GM21381 (cell line): ENCODE results near the gene RIC8B.

ENCODE experiments used
- ATAC-seq: cut with Tn5 transposase; IDR thresholded peaks from one replicate; pipeline ENCODE4 v1.9.1; 2021; ENCODE audit warnings: mild to moderate bottlenecking, moderate library complexity; ENCODE audit not compliant: unreplicated experiment

The RIC8B gene

DNA sequence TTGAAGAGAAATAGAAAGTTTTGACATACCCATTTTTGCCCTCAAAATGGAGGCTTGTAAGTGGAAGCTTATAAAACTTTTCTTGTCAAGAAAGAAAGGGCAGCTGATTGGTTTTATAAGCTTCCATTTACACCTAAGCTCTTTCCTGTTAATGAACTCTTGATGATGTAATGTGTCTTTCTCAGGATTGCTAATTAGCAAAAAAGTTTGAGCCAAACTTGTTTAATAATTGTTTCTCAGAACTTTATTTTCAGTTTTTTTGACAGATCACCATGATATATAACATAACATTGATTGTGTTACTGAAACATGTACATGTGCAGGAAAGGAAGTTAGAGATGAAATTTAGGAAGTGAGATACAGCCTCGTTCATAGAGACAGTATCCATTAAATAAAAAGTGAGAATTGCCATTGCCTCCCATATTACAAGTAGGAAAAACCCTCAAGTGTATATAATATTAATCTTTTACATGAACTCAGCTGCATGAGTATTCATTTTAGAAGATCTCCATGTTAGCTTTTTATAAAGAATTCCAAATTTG, 26.8 kb downstream of the RIC8B start:
- no peak for ATAC-seq

- ATAC-seq, result no peak
Measured at GRCh38 chr12:106801830-106802533, 27.5 kb downstream of the RIC8B start.

DNA sequence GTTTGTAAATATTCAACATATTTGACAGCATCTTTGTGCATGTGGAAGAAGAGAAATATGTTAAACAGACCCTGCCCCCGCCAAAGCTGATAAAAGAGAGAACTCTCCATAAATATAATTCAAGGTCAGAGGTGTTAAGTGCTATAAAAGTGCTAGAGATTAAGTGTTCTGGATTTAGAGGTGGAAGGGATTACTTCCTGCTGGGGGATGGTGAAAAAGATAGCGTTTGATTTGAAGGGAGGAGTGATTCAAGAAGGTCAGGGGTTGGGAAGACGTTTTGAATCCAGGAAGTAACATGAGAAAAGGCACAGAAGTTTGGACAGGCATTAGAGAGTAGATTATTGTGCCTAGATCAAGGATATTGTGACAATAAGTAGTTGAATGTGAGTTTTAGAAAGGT, 30.2 kb downstream of the RIC8B start:
- no peak for ATAC-seq

DNA sequence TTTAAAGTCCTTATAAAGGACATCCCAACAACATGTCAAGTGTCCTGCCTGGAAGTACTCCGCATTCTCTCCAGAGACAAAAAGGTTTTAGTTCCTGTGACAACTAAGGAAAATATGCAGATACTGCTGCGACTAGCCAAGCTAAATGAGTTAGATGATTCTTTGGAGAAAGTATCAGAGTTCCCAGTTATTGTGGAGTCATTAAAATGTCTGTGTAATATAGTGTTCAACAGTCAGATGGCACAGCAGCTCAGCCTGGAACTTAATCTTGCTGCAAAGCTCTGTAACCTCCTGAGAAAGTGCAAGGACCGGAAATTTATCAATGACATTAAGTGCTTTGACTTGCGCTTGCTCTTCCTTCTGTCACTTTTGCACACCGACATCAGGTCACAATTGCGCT, 40.2 kb downstream of the RIC8B start:
- ATAC-seq, result no peak

DNA sequence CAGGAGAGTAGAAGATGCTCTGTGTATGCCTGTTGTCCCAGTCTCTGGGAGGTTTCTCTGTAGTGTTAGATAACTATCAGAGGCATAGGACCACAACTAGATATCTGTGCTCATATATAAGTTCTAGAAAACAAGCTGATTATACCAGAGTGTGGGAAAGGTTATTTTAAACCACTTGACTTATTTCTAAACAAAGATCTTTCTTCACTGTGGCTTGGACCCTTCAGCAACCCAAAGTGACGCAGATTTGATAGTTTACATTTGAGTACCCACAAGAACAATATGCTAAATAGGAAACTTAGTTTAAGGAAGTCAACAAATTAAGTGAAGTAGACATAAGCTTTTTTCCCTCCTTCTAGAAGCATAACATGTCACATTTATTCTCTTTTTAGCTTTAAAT, 41.3 kb downstream of the RIC8B start:
- ATAC-seq, result no peak

GRCh38 chr12:106816231-106816630, 41.7 kb downstream of the RIC8B start:
- ATAC-seq, result no peak

- no peak for ATAC-seq
Measured at GRCh38 chr12:106819991-106820390, 45.5 kb downstream of the RIC8B start.

GRCh38 chr12:106831699-106832098, 57.2 kb downstream of the RIC8B start:
- ATAC-seq, result no peak

- no peak for ATAC-seq
Measured at GRCh38 chr12:106837782-106838181, 63.3 kb downstream of the RIC8B start.

DNA sequence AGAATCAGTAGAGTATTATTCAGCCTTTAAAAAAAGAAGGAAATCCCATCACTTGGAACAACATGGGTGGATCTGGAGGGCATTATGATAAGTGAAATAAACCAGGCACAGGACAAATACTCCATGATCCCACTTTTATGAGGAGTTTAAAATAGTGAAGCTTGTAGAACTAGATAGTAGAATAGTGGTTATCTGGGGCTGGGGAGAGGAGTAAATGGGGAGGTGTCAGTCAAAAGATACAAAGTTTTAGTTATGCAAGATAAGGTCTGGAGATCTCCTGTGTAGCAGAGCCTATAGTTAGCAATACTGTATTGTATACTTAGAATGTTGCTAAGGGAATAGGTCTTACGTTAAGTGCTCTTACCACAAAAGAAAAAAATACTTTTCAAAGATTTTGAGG, 64.9 kb downstream of the RIC8B start:
- ATAC-seq, result no peak

- no peak for ATAC-seq
Measured at GRCh38 chr12:106840243-106840642, 65.8 kb downstream of the RIC8B start.

- ATAC-seq, result no peak
Measured at GRCh38 chr12:106841510-106842302, 67.2 kb downstream of the RIC8B start.

DNA sequence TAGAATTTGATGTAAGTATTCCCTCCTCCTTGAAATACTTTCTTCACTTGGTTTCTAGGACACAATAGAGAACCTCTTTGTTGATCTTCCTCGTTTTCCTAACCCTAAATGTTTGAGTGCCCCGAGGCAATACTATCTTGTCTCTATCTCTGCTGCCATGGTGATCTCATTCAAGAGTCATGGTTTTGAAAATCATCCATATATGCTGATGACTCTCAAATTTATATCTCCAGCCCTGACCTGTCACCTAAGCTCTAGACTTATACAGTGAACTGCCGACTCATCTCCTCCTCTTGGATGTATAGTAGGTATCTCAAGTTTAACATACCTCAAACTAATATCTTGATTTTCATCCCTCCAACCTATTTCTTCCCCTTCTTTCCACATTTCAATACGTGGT, 71.4 kb downstream of the RIC8B start:
- ATAC-seq, result no peak

DNA sequence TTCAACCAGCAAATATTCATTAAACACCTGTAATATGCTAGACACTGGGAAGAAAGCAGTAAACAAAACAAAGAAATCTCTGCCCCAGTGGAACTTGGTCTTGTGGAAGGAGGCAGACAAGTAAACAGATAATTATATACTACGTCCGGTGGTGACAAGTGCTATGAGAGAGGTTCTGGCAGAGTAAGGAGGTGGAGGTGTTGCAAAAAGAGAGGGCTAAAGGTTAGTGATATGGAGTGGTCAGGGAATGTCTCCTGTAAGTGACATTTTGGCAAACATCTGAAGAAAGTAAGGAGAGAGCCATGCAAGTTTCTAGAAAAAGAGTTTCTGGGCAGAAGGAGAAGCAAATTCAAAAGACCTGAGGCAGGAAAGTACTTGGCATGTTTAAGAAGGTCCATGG, 73.4 kb downstream of the RIC8B start:
- ATAC-seq, result no peak

- no peak for ATAC-seq
Measured at GRCh38 chr12:106851306-106851705, 76.8 kb downstream of the RIC8B start.

DNA sequence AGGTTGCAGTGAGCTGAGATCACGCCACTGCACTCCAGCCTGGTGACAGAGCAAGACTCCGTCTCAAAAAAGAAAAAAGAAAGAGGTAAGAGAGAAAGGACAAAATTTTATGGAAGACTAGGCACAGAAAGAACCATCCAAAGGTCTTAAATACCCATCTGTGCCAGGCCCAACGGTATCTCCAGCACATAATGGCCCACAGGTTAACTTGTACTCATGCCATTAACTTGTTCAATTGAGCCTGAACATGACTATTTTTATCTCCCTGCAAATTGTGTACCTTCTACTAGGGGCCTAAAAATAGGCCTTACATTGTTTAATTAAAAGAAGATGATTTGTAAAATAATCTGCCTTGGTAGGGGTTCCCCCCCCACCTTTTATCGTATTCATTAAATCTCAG, 80.2 kb downstream of the RIC8B start:
- ATAC-seq, result no peak

DNA sequence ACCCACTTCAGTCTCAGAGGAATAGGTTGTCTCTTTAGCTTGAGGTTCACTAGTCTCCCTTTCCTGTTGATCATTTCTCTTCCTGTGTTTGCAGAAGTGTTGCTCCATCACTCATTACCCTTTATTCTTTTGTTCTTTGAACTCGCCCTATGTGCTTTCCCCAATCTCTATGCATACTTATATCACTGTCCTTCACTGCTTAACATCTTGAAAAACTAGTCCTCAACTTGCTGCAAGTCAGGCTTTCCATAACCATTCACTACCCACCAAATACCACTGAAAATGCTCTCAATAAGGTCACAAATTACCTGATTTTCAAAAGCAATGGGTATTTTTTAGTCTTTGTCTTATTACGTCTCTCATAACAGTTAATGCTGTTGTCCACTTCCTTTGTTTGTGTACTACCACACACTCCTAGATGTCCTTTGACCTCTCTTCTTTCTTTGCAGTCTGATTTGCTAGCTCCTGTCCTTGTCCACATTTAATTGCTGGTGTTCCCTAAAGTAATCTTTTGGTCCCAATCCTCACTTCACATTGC, 80.8 kb downstream of the RIC8B start:
- ATAC-seq, result no peak

DNA sequence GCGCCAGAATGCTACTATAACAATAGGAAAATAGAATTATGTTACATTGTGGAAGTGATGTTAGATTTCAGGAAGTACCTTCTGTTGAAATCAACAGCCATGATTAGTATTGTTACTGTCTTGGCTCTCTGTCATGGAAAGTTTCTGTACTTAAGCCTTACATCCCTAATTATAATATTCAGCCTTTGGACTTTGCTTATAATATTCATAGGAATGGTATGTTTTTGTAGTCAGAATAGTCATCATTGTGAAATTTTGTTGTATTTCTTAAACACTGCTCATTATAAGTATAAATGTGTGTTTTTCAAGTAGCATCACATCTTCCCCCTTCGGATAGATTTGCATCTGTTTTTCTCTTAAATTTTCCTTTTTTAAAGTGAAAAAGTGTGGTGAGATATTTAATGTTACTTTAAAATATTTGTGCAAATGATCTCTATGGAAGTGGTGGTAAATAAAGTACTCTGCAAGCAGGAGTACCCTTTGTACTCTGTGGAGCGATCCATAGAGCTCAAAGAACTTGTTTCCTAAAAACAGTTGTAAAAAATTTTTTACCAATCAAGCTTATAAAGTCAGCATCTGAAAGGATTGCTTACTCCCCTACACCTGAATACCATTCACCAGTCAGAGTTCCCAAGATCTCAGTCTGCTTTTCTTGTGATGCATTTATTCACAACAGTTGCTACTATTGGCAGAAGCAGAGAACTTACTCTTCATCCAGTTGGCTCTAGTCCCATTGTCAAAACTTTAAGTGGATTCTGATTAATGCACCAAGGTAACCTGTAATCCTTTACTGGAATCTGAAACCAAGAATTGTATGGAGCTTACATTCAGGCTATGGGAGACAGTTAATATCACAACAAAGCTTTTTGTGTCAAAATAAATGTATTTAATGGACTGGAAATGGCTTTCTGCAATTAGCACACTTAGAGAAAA, 87.8 kb downstream of the RIC8B start:
- no peak for ATAC-seq

- no peak for ATAC-seq
Measured at GRCh38 chr12:106863189-106863588, 88.7 kb downstream of the RIC8B start.

GRCh38 chr12:106865683-106866082, 91.2 kb downstream of the RIC8B start:
- no peak for ATAC-seq
